Spleen (tissue), 11 donors: ENCODE data around the gene TMEM47. TPM values are rescaled to one million over a fixed set of nuclear protein-coding genes. Genes with fewer than 3 reads are reported as not detected.

Experiments used
- DNase-seq: peaks from one replicate; pipeline ENCODE4 v3.0.0-alpha.2; 2020
- H3K27ac ChIP-seq, 8 donors: fragments of 200-600 bp; sonication (generic) in 7 of 8; 1 replicate in 4 of 8; 2 replicates in 4 of 8; pipeline versions ENCODE4 v1.5.0 to v1.8.0; 2016 to 2021; ENCODE audit warnings: inconsistent platforms in 4 of 8, mild to moderate bottlenecking in 4 of 8, moderate library complexity in 1 of 8
- H3K27me3 ChIP-seq, 7 donors: fragments of 200-600 bp; sonication (generic) in 6 of 7; replicated peaks in 1 of 7; 1 replicate in 4 of 7; 2 replicates in 3 of 7; pipeline versions ENCODE4 v1.5.0 to v1.8.0; 2016 to 2021; ENCODE audit warnings: inconsistent platforms in 3 of 7, mild to moderate bottlenecking in 1 of 7
- H3K36me3 ChIP-seq, 6 donors: fragments of 200-600 bp; sonication (generic) in 5 of 6; 1 replicate in 4 of 6; 2 replicates in 2 of 6; pipeline versions ENCODE4 v1.5.0 to v1.8.0; 2016 to 2021; ENCODE audit warnings: inconsistent platforms in 2 of 6
- H3K4me1 ChIP-seq, 6 donors: fragments of 200-600 bp; sonication (generic) in 5 of 6; 1 replicate in 3 of 6; 2 replicates in 3 of 6; pipeline versions ENCODE4 v1.5.0 to v1.8.0; 2016 to 2021; ENCODE audit warnings: inconsistent platforms in 3 of 6
- H3K4me3 ChIP-seq, 8 donors: fragments of 200-600 bp; sonication (generic) in 7 of 8; 1 replicate in 4 of 8; 2 replicates in 4 of 8; pipeline versions ENCODE4 v1.5.0 to v1.8.0; 2016 to 2021; ENCODE audit warnings: inconsistent platforms in 4 of 8, mild to moderate bottlenecking in 4 of 8, moderate library complexity in 2 of 8
- H3K9me3 ChIP-seq, 8 donors: fragments of 200-600 bp; sonication (generic) in 7 of 8; 1 replicate in 4 of 8; 2 replicates in 4 of 8; pipeline versions ENCODE4 v1.5.0 to v1.8.0; 2016 to 2021; ENCODE audit warnings: inconsistent platforms in 4 of 8
- CTCF ChIP-seq, 11 experiments: fragments of 200-600 bp in 7 of 11; fragments of 450-650 bp in 4 of 11; sonication (generic) in 4 of 11; IDR thresholded peaks in 8 of 11; conservative IDR thresholded peaks in 3 of 11; 1 replicate in 7 of 11; 2 replicates in 4 of 11; pipeline versions ENCODE4 v1.4.0 to v1.8.0; 2016 to 2021; ENCODE audit warnings: antibody characterized with exemption in 11 of 11, inconsistent platforms in 4 of 11, mild to moderate bottlenecking in 1 of 11
- POLR2A ChIP-seq, 3 donors: fragments of 450-650 bp; IDR thresholded peaks; one replicate each; pipeline ENCODE4 v1.5.1; 2017; ENCODE audit warnings: antibody characterized with exemption in 3 of 3, mild to moderate bottlenecking in 1 of 3
- POLR2AphosphoS5 ChIP-seq, 3 donors: sonication (generic); formaldehyde crosslinking; IDR thresholded peaks; one replicate each; pipeline ENCODE4 v1.5.1; 2017; ENCODE audit warnings: antibody characterized with exemption in 3 of 3
- WGBS, 5 donors: extraction: QIAGEN DNeasy Blood & Tissue Kit in 3 of 5; methylation state at CpG; one replicate each; pipeline versions ENCODE4 v1.1.5 to v1.1.7; 2013 to 2018; 5-methylcytosine and 5-hydroxymethylcytosine counted together
- intact Hi-C: fragments of 100-400 bp; cut with DNase I; formaldehyde crosslinking; loops from one replicate; pipeline ENCODE4 v1.15.0; 2023; ENCODE audit warnings: low total_unique reads
- polyA plus RNA-seq, 3 donors: library from polyadenylated mRNA; stranded (reverse); fragments of 200-250 nt; gene quantifications; one replicate each; pipeline ENCODE4 v1.2.1, GENCODE V29; 2013
- total RNA-seq, 7 donors: library from RNA; depleted of rRNA in 3 of 7; stranded (reverse); fragments of >200 nt in 3 of 7; fragmentation: NEBNext Ultra II Directional in 4 of 7; extraction: Animal tissue kit (Norgen Biotek cat#: 25700) in 4 of 7; gene quantifications; one replicate each; pipeline versions ENCODE4 v1.1.0 to v1.2.1, GENCODE V29; 2016 to 2021
- donor health status: healthy with polysubstance abuse.
- donor health status: DM: no; HTN: no; CAD: no; lungs with moderate emphysema.
- donor health status: DM: no; HTN: no; CAD: no.
- donor health status: Bipolar disorder and iron deficiency.
- donor health status: healthy.
- donor health status: DM: no; HTN: no; CAD: no.
- donor health status: DM: yes; HTN: yes; CAD: no.

TMEM47 gene
- total and polyA plus RNA-seq, 10 donors = 1.3 to 11.1 (median 5.2) TPM

- Histone ChIP-seq H3K4me1 (no peaks in the 10 kb centered on the region), H3K27ac (no peak overlapping the region), H3K4me3 (no peak overlapping the region), H3K27me3 (no peaks in the 10 kb centered on the region), H3K36me3 (no peaks in the 10 kb centered on the region), H3K9me3 (peaks cover 0 to 21% (median 0%) of the 10 kb centered on the region in 8 donors)
- TF ChIP-seq CTCF (IDR thresholded peaks at IDR 0.05 in 8 of 11, conservative IDR thresholded peaks at IDR 0.05 in 3 of 11) = no peak
- TF ChIP-seq POLR2AphosphoS5 (IDR thresholded peaks at IDR 0.05) = no peak
- no peak for TF ChIP-seq POLR2A (IDR thresholded peaks at IDR 0.05)
- 63 to 90% (median 81%) methylated on average over 3 of the region's 3 CpGs for WGBS, 5 donors
- DNase-seq = no peak
- intact Hi-C loops = no loop called here
Observed at GRCh38 chrX:34586936-34587335, 70.1 kb downstream of the TMEM47 start.

- 61 to 85% (median 76%) methylated on average over 4 of the region's 4 CpGs for WGBS, 5 donors
- intact Hi-C loops = no loop called here
- H3K36me3 ChIP-seq = no peaks in the 10 kb centered on the region
- no peaks in the 10 kb centered on the region for H3K27me3 ChIP-seq
- no peaks in the 10 kb centered on the region for H3K4me1 ChIP-seq
- DNase-seq = no peak
- no peak overlapping the region for H3K27ac ChIP-seq
- TF ChIP-seq POLR2AphosphoS5 (IDR thresholded peaks at IDR 0.05) (no peak), CTCF (IDR thresholded peaks at IDR 0.05 in 8 of 11, conservative IDR thresholded peaks at IDR 0.05 in 3 of 11) (no peak), POLR2A (IDR thresholded peaks at IDR 0.05) (no peak)
- H3K4me3 ChIP-seq = no peak overlapping the region
- H3K9me3 ChIP-seq = peaks cover 0 to 21% (median 0%) of the 10 kb centered on the region in 8 donors
Observed at GRCh38 chrX:34586346-34586911, 70.7 kb downstream of the TMEM47 start.

GRCh38 chrX:34585561-34585960, 71.5 kb downstream of the TMEM47 start:
- no peak overlapping the region for H3K4me3 ChIP-seq
- 49 to 68% (median 58%) methylated on average over 5 of the region's 5 CpGs for WGBS, 5 donors
- H3K9me3 ChIP-seq = peaks cover 0 to 20% (median 0%) of the 10 kb centered on the region in 8 donors
- no peaks in the 10 kb centered on the region for H3K4me1 ChIP-seq
- H3K27me3 ChIP-seq = no peaks in the 10 kb centered on the region
- H3K36me3 ChIP-seq = no peaks in the 10 kb centered on the region
- DNase-seq = no peak
- intact Hi-C loops = no loop called here
- TF ChIP-seq POLR2A (IDR thresholded peaks at IDR 0.05) (no peak), CTCF (IDR thresholded peaks at IDR 0.05 in 8 of 11, conservative IDR thresholded peaks at IDR 0.05 in 3 of 11) (no peak), POLR2AphosphoS5 (IDR thresholded peaks at IDR 0.05) (no peak)
- no peak overlapping the region for H3K27ac ChIP-seq

- Histone ChIP-seq H3K27ac (no peak overlapping the region), H3K9me3 (peaks cover 0 to 12% (median 0%) of the 10 kb centered on the region in 8 donors), H3K36me3 (no peaks in the 10 kb centered on the region), H3K4me1 (no peaks in the 10 kb centered on the region), H3K27me3 (no peaks in the 10 kb centered on the region), H3K4me3 (no peak overlapping the region)
- DNase-seq = no peak
- WGBS, 5 donors = 79 to 100% (median 86%) methylated on average over 1 of the region's 1 CpG
- no peak for TF ChIP-seq POLR2A (IDR thresholded peaks at IDR 0.05)
- no peak for TF ChIP-seq CTCF (IDR thresholded peaks at IDR 0.05 in 8 of 11, conservative IDR thresholded peaks at IDR 0.05 in 3 of 11)
- TF ChIP-seq POLR2AphosphoS5 (IDR thresholded peaks at IDR 0.05) = no peak
- intact Hi-C loops = no loop called here
Observed at GRCh38 chrX:34584781-34585180, 72.3 kb downstream of the TMEM47 start.
